GM18858 (cell line): ENCODE results near the gene TICAM2.

Source experiments
- ATAC-seq: cut with Tn5 transposase; IDR thresholded peaks from one replicate; pipeline ENCODE4 v1.9.1; 2021; ENCODE audit not compliant: unreplicated experiment

The TICAM2 gene

GRCh38 chr5:115611873-115612272 lies 9.6 kb upstream of the TICAM2 start:
- no peak for ATAC-seq

GRCh38 chr5:115607935-115608334 lies 5.7 kb upstream of the TICAM2 start:
- ATAC-seq = no peak

- ATAC-seq = no peak
Measured at GRCh38 chr5:115605436-115605835, 3.2 kb upstream of the TICAM2 start.

GRCh38 chr5:115602591-115603125 lies 379 bp upstream of the TICAM2 start:
- ATAC-seq = no peak

GRCh38 chr5:115600766-115601165 lies 1.5 kb downstream of the TICAM2 start:
- ATAC-seq = no peak

GRCh38 chr5:115599924-115600323 lies 2.4 kb downstream of the TICAM2 start:
- ATAC-seq = peak; percentile 4

- peak; percentile 48 for ATAC-seq
Measured at GRCh38 chr5:115599502-115599901, 2.8 kb downstream of the TICAM2 start.

GRCh38 chr5:115594128-115595047 lies 7.9 kb downstream of the TICAM2 start:
- ATAC-seq = no peak

- ATAC-seq = no peak
Measured at GRCh38 chr5:115589043-115589442, 13.2 kb downstream of the TICAM2 start.

GRCh38 chr5:115588640-115589039 lies 13.6 kb downstream of the TICAM2 start:
- ATAC-seq = no peak

GRCh38 chr5:115586525-115587146 lies 15.6 kb downstream of the TICAM2 start:
- ATAC-seq = no peak

GRCh38 chr5:115585265-115585664 lies 17.0 kb downstream of the TICAM2 start:
- no peak for ATAC-seq

GRCh38 chr5:115584501-115584900 lies 17.8 kb downstream of the TICAM2 start:
- no peak for ATAC-seq

- ATAC-seq = no peak
Measured at GRCh38 chr5:115583474-115583873, 18.8 kb downstream of the TICAM2 start.

GRCh38 chr5:115580941-115581340 lies 21.3 kb downstream of the TICAM2 start:
- no peak for ATAC-seq

GRCh38 chr5:115579747-115580173 lies 22.5 kb downstream of the TICAM2 start:
- peak; percentile 65 for ATAC-seq

- no peak for ATAC-seq
Measured at GRCh38 chr5:115579216-115579615, 23.1 kb downstream of the TICAM2 start.

- peak; percentile 65 for ATAC-seq
Measured at GRCh38 chr5:115578657-115579056, 23.6 kb downstream of the TICAM2 start.

GRCh38 chr5:115577741-115578140 lies 24.5 kb downstream of the TICAM2 start:
- ATAC-seq = no peak

GRCh38 chr5:115577329-115577728 lies 24.9 kb downstream of the TICAM2 start:
- no peak for ATAC-seq

- ATAC-seq = no peak
Measured at GRCh38 chr5:115575167-115576070, 26.9 kb downstream of the TICAM2 start.
